Stimulated activated CD8-positive, alpha-beta memory T cell treated with anti-CD3 and anti-CD28 coated beads, Interleukin-4, amount 100 ng/mL, for 48 hours (primary cell): Measurements from ENCODE around the gene NANP.
"Not testable (repeated sequence)": the region's sequence is repeated elsewhere in the genome, so short reads cannot be mapped to it uniquely, and the experiment has no call there.

Experiments
- DNase-seq: peaks from one replicate; pipeline ENCODE4 v3.0.0-alpha.2; 2020

Gene NANP

DNA sequence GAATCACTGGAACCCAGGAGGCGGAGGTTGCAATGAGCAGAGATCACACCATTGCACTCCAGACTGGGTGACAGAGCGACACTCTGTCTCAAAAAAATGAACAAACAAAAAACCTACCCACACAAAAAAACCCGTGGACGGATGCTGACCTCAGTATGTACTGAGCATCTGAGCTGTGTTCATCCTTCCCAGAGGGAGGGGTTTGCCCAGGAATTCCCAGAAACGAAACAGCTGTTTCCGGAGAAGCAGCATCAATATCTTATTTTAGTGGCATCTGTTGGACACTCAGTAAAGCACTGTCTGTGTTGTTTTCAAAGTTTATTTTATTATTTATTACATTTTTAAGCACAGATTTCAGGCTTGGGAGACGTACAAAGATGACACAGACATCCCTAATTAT is 18.7 kb downstream of the NANP start:
- no peak for DNase-seq

DNA sequence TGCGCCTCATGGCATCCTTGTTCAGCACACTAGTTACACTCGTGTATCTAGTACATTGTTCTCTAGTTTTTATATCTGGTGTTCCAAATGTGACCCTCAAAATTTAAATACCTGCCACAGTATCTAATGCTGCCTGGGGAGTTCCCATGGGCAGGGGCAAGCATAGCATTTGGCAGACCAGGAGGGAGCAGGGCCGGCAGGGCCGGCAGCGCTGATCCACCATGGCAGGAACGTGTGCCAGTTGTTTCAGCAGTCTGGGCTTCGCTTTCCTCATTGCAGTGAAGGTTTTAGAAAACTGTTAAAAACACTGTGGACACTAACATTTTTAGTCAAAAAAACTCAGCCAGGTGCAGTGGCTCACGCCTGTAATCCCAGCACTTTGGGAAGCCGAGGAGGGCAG is 19.2 kb downstream of the NANP start:
- DNase-seq, result no peak

- DNase-seq, result not testable (repeated sequence)
Measured at GRCh38 chr20:25602914-25603309, 20.9 kb downstream of the NANP start.

- DNase-seq, result not testable (repeated sequence)
Measured at GRCh38 chr20:25602191-25602913, 21.5 kb downstream of the NANP start.

DNA sequence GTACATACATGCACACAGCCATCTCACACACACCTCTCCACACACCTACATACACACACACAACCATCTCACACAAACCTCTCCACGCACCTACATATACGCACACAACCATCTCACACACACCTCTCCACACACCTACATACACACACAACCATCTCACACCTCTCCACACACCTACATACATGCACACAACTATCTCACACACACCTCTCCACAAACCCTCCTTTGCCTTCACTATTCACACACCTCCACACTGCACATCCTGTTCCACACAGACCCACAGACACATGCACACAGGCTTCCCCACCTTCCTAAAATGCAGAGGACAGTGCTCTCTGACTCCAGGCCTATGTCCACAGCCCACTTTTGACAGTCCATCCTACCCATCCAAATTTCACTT is 22.2 kb downstream of the NANP start:
- DNase-seq, result no peak

DNA sequence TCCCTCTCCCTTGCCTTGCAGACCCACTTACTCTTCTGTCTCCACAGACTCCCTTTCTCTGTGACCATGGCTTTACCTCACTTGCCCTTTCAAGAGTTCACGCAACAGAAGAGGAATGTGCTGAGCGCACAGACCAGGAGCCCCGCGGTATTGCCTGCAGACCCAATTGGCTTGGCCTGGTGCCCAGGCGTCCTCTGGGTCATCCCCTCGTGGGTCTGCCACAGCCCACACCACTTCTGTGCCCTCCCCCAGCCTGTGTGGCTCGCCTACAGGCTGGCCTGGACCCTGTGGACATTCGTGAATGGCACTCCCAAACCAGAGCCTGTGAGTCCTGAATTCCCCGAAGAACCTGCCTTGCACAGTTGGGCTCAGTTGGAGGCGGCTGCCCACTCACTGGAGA is 23.2 kb downstream of the NANP start:
- no peak for DNase-seq

DNA sequence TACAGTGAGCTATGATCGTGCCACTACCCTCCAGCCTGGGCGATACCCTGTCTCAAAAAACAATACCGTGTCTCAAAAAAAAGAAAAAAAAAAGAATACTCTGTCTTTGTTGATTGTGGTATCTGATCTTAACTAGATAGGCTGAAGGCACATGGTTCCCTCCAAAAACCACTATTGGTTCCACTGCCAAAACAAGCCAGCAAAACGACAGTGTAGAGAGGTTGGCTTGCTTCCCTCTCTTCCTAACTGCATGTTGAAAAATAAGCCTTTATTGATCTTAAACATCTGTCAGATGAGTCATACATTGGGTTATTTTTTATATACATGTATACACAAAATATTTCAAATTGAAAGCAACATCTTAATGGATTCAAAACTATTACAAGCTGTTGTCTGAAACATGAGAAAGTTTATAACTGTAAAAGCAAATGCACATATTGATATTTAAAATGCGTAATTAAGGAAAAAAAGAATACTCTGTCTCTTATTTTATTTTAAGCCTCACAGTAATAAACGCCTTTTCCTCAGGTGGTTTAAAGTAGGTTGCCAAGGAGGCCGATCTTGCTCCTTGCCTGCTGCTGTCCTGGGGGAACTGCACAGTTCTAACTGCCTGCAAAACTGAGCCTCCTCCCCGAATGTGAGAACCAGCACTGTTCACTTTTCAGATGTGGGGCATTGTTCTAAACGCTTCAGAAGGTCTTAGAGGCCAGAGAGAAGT is 31.5 kb downstream of the NANP start:
- no peak for DNase-seq

- DNase-seq, result not testable (repeated sequence)
Measured at GRCh38 chr20:25590778-25591177, 33.0 kb downstream of the NANP start.

GRCh38 chr20:25588491-25588890 is 35.3 kb downstream of the NANP start:
- no peak for DNase-seq

DNA sequence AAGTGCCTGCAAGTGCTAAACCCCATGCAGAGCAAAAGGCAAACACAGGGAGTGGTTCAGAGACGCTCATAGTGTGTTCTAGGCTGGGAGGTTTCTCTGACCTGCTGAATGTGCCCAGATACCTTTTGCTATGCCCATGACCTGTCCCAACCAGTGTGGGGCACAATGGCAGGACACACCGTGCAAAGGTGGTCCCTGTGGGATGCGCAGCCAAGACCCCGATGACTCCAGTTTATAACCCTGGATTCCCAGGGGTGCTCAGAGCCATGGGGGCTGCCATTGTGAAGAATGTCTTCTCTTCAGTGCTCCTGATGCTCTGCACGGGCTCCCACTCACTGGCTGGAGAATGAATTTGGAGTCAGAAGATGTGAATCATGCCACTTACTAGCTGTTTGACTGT is 36.3 kb downstream of the NANP start:
- no peak for DNase-seq

GRCh38 chr20:25586877-25587276 is 36.9 kb downstream of the NANP start:
- no peak for DNase-seq

DNA sequence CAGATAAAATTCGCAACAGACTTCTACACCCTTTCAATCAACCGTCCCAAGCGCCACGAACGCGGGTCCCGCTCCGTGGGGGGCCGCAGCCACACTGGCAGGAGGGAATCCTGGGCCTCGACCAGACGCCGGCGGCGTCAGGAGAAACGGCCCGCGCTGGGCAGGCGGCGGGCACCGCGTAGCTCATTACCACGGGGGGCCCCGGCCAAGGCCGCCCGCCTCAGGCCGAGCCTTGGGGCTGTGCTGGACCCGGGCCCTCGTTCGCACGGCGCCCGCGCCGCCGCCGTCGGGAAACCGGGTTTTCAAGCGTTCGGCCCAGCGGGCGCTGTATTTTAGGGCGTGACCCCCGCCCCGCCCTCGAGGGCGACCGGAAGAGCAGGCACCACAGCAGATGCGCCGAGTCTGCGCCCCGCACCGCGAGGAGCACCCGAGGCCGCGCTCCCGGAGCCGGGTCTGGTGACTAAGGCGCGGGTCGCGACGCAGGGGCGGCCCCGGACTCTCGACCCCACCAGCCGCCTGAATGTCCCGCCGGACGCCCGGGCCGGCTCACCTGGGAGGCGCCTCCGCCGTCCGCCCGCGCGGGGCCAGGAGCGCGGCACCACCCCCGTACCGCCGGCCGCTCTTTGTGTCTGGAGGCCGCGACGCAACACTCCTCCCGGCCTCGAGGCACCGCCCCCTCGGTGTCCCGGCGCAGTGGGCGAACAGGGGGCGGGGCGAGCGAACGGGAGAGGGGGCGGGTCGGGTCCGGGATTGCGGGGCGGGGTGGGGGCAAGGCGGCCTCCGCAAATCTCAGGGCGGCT is 38.7 kb downstream of the NANP start, which contains the start of gene NINL:
Gene NINL (minus strand): TSS at position 627 of the 800 bp plus-strand sequence. CDS start 58,944 bp downstream, outside the sequence.
- peak; percentile 65 for DNase-seq

- DNase-seq, result not testable (repeated sequence)
Measured at GRCh38 chr20:25583607-25584006, 40.2 kb downstream of the NANP start.

DNA sequence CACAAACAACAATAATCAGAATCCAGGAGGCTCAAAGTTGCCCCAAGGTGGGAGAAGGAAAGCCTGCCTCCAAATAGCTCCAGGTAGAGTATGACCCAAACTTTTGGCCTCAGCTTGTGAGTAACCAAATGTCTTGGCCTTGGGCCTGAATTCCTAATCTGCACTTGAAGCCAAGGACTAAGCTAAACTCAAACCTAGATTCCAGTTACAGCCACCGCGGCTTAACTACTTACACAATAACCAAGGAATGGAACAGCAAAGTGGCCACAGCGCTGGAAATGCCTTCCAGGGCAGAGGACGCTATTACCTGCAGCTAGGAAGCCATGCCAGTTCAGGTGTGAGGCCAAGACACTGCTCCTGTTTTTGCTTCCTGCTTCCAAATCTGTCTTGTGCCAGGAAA is 43.1 kb downstream of the NANP start:
- DNase-seq, result no peak

GRCh38 chr20:25579081-25579770 is 44.6 kb downstream of the NANP start:
- DNase-seq, result no peak

DNA sequence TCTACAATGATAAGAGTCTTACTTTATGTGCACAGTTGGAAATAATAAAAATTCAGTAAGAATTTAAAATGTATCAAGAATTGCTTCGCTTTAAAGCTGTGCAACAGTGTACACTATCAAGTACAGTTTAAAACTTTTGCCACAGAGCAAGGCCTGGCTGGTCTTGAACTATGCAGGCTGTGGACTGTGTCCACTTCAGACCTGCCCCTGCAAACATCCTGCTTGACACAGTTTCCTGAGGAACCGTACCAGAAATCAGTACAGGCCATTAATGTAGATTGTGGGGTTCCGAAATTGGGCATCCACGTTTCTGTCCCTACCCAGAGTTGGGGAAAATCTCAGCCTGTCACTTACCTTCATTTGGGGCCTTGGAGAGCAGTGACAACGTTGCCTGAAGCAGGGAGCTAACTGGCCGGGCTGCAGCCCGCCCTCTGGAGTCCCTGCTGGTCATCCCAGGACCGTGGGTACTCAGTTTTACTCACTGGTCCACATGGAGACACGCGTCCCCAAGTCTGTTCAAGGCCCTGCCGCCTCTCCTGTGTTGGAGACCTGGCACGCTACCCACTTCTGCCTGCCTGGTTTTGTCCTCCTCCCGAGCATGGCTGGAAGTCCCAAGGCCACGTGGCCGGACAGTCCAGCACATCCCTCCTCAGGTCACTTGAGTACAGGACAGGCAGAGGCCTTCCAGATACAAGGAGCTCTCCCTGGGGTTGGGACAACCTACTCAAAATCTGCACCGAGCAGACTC is 46.9 kb downstream of the NANP start:
- no peak for DNase-seq

DNA sequence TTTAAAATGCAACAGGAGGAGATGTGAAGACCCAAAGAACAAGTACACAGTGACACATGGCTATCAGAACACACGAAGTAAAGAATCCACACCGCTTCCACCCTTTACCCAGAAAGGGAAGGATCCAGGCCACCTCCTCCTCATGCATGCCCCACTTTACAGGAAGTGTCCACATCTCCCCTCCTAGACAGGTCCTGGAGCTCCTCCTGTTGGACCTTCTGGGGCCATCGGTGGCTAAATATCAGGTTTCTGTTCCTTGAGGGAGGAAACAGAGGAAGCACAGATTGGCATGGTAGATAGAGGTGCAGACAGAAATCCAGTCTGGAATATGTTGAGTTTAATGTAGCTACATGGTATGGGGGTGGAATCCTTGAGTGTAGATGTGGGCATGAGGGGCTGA is 49.4 kb downstream of the NANP start:
- no peak for DNase-seq

DNA sequence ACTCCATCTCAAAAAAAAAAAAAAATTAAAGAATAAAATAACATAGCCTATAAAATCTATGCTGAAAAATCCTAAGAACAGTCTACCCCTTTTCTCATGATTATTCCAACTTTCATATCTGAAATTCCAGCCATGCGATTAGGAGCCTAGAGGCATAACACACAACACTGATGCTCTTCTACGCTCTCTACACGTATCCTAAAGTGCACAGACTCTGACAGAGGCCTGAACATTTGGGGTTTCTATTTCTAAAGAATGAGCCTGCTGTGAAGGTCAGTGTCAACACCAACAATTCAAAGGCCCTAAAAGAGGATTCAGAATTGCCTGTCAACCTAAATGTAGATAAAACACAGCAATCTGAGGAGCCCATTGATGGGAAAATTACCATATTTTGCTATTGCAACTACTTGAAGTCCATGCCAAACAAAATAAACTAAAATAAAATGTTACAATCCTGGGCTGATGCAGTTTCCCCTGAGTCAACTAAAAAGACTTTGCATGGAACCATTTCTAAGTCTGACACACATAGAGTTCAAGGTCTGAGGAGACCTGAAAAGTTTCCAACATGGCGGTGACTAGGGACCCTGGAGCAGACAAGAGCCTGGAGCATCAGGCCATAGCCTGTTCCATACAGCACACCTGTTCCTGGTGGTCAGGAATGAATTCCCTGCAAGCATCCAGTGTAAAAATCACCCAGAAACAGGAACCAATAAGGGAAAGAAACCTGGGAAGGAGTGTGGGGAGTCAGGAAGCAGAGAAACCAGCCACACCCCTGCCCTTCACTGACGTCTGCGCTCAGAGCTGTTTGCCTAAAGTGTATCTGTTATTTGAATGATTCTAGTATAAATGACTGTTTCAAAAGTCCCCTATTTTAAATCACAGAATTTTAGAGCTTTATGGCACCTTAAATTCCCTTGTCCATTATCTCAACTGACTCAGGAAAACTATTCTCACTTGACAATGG is 50.2 kb downstream of the NANP start:
- no peak for DNase-seq

GRCh38 chr20:25571817-25572216 is 52.0 kb downstream of the NANP start:
- DNase-seq, result no peak

DNA sequence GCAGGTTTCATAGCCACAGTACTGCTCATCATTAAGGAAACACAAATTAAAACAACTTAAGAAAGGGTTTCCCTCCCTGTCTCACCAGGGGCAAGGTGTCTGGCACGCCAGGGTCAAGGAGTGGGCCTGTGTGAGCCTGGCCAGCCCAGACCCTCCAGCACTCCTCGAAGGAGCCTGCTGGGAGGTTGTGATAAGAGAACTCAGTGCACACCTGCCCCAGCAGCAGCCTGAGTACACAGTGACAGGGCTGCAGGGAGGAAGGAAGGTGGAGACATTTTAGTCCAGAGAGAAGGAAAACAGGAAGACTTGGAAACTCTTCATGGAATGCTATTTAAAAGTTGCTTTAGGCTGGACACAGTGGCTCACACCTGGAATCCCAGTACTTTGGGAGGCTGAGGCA is 52.6 kb downstream of the NANP start:
- DNase-seq, result no peak

GRCh38 chr20:25570148-25570530 is 53.7 kb downstream of the NANP start:
- DNase-seq, result no peak
